Gastroesophageal sphincter (tissue), 3 donors: ENCODE results near the gene SCN2B.

ENCODE experiments used
- CTCF ChIP-seq, 4 experiments: fragments of 200-600 bp in 2 of 4; fragments of 450-650 bp in 2 of 4; sonication (generic) in 1 of 4; IDR thresholded peaks; one replicate each; pipeline ENCODE4 v1.5.1; 2017 to 2019; ENCODE audit warnings: antibody characterized with exemption in 4 of 4, mild to moderate bottlenecking in 2 of 4, moderate library complexity in 2 of 4
- EP300 ChIP-seq: sonication (generic); formaldehyde crosslinking; IDR thresholded peaks from one replicate; pipeline ENCODE4 v1.6.1; 2017; ENCODE audit warnings: antibody characterized with exemption, mild to moderate bottlenecking
- POLR2A ChIP-seq, 2 donors: fragments of 450-650 bp; IDR thresholded peaks; one replicate each; pipeline ENCODE4 v1.6.1; 2017; ENCODE audit warnings: antibody characterized with exemption in 2 of 2, mild to moderate bottlenecking in 2 of 2, moderate library complexity in 1 of 2
- POLR2AphosphoS5 ChIP-seq: sonication (generic); formaldehyde crosslinking; IDR thresholded peaks from one replicate; pipeline ENCODE4 v1.6.1; 2017; ENCODE audit warnings: antibody characterized with exemption

- TF ChIP-seq POLR2A (IDR thresholded peaks at IDR 0.05) (no peak), CTCF (IDR thresholded peaks at IDR 0.05) (no peak), POLR2AphosphoS5 (no peak), EP300 (no peak)
Observed at GRCh38 chr11:118222437-118222836, 46.0 kb upstream of the SCN2B start.
